Mononuclear cell (primary cell): ENCODE measurements around the gene ZBP1. TPM values are rescaled to one million over a fixed set of nuclear protein-coding genes. Genes with fewer than 3 reads are reported as not detected.

Experiments used
- total RNA-seq: library from RNA; depleted of rRNA; stranded (reverse); fragments of >200 nt; gene quantifications from one replicate; pipeline ENCODE4 v1.2.3, GENCODE V29; 2012

Gene ZBP1
- total RNA-seq, 1 donor: 14.7 TPM

Other genes with a start within 250 kb of the ZBP1 start
- 242 TPM for gene RBM38, start 229.0 kb downstream of the ZBP1 start, total RNA-seq
- not detected for gene CTCFL, start 95.3 kb downstream of the ZBP1 start, total RNA-seq
- not detected for gene PCK1, start 59.3 kb downstream of the ZBP1 start, total RNA-seq
- gene PMEPA1, start 89.6 kb upstream of the ZBP1 start, total RNA-seq: 1.0 TPM